Epithelial cell of proximal tubule (primary cell): ENCODE data around the gene ERFL. TPM values are rescaled to one million over a fixed set of nuclear protein-coding genes. Genes with fewer than 3 reads are reported as not detected.

Experiments
- DNase-seq: peaks from one replicate; pipeline ENCODE4 v3.0.0-alpha.2; 2011; ENCODE audit warnings: low read depth
- H3K4me3 ChIP-seq: 2 replicates; pipeline ENCODE4 v1.5.1; 2011; ENCODE audit warnings: low read depth, mild to moderate bottlenecking, low read length
- CTCF ChIP-seq: conservative IDR thresholded peaks from 2 replicates; pipeline ENCODE4 v1.5.1; 2012; ENCODE audit warnings: low read depth, mild to moderate bottlenecking, low read length
- total RNA-seq: library from RNA; depleted of rRNA; stranded (reverse); fragments of >200 nt; gene quantifications from 2 replicates; pipeline ENCODE4 v1.2.3, GENCODE V29; 2015

ERFL gene
- total RNA-seq, 1 donor from 2014 or later = not detected

- H3K4me3 ChIP-seq = peak overlapping the region; percentile 99
- DNase-seq = no peak
- no peak for TF ChIP-seq CTCF
Observed at GRCh38 chr19:41859213-41859617, 69.0 kb downstream of the ERFL start.

Other genes starting within 250 kb of the ERFL start
- gene CEACAM7, start 240.2 kb downstream of the ERFL start, total RNA-seq = not detected in 2 replicates
- gene CEACAM5, start 219.8 kb downstream of the ERFL start, total RNA-seq = not detected in 2 replicates
- gene CEACAM6, start 172.9 kb downstream of the ERFL start, total RNA-seq = under 0.01 and 1.1 TPM in 2 replicates
- not detected in 2 replicates for gene CEACAM3, start 131.9 kb downstream of the ERFL start, total RNA-seq
- gene LYPD4, start 83.8 kb downstream of the ERFL start, total RNA-seq = not detected in 2 replicates
- not detected in 2 replicates for gene DMRTC2, start 83.4 kb downstream of the ERFL start, total RNA-seq
- 1,573 and 1,845 TPM in 2 replicates for gene RPS19, start 68.2 kb downstream of the ERFL start, total RNA-seq
- not detected in 2 replicates for gene CD79A, start 51.2 kb downstream of the ERFL start, total RNA-seq
- 65.9 and 79.5 TPM in 2 replicates for gene ARHGEF1, start 45.3 kb downstream of the ERFL start, total RNA-seq
- gene RABAC1, start 30.9 kb upstream of the ERFL start, total RNA-seq = 108 and 161 TPM in 2 replicates
- gene ATP1A3, start 65.8 kb upstream of the ERFL start, total RNA-seq = 0.36 TPM in 1 of 2 replicates, not detected in the other
- gene GRIK5, start 141.8 kb upstream of the ERFL start, total RNA-seq = 2.5 and 14.3 TPM in 2 replicates
- 19.6 and 22.1 TPM in 2 replicates for gene ZNF574, start 147.7 kb upstream of the ERFL start, total RNA-seq
- gene POU2F2, start 204.0 kb upstream of the ERFL start, total RNA-seq = 0.46 and 3.2 TPM in 2 replicates